Activated T-helper 2 cell treated with anti-CD3 and anti-CD28 coated beads, Interferon-gamma antibody, Interleukin-2, Interleukin-4, amounts not matched to agents 10 μg/mL and 5 μg/mL and 100 μg/mL, durations not matched to agents 14 hours and 24 hours and 36 hours (primary cell): Measurements from ENCODE around the gene MAP2K6. TPM values are rescaled to one million over a fixed set of nuclear protein-coding genes. Genes with fewer than 3 reads are reported as not detected.

ENCODE experiments used
- DNase-seq: peaks from one replicate; pipeline ENCODE4 v3.0.0; 2021; ENCODE audit warnings: low spot score
- H3K27ac Mint-ChIP-seq: one replicate; pipeline ENCODE4 v1.8.0; 2021; ENCODE audit warnings: mixed read lengths
- H3K27me3 Mint-ChIP-seq: one replicate; pipeline ENCODE4 v1.8.0; 2021; ENCODE audit warnings: low read depth, mixed read lengths
- H3K36me3 Mint-ChIP-seq: one replicate; pipeline ENCODE4 v1.8.0; 2021; ENCODE audit warnings: low read depth, mixed read lengths
- H3K4me1 Mint-ChIP-seq: one replicate; pipeline ENCODE4 v1.8.0; 2021; ENCODE audit warnings: low read depth, mixed read lengths
- H3K4me3 Mint-ChIP-seq: one replicate; pipeline ENCODE4 v1.8.0; 2021; ENCODE audit warnings: low read depth, mild to moderate bottlenecking, moderate library complexity, mixed read lengths
- H3K9me3 Mint-ChIP-seq: one replicate; pipeline ENCODE4 v1.8.0; 2021; ENCODE audit warnings: mixed read lengths
- intact Hi-C: fragments of 100-400 bp; cut with micrococcal nuclease; formaldehyde crosslinking; loops from one replicate; pipeline ENCODE4 v1.15.1; 2023
- total RNA-seq: library from RNA; stranded (reverse); gene quantifications from 2 replicates; pipeline ENCODE4 v1.2.3, GENCODE V29; 2022

The MAP2K6 gene
- total RNA-seq, 1 donor from 2014 or later: 3.1 TPM

GRCh38 chr17:69573396-69573795 lies 158.9 kb downstream of the MAP2K6 start:
- H3K9me3 Mint-ChIP-seq: no peaks in the 10 kb centered on the region
- H3K27ac Mint-ChIP-seq: no peak overlapping the region
- H3K4me1 Mint-ChIP-seq: peaks cover 5% of the 10 kb centered on the region
- H3K4me3 Mint-ChIP-seq: no peak overlapping the region
- H3K27me3 Mint-ChIP-seq: peaks cover 9% of the 10 kb centered on the region
- no peak for DNase-seq
- no peaks in the 10 kb centered on the region for H3K36me3 Mint-ChIP-seq
- intact Hi-C loops: no loop called here

GRCh38 chr17:69574257-69575197 lies 160.0 kb downstream of the MAP2K6 start:
- Mint-ChIP-seq H3K27me3 (peaks cover 14% of the 10 kb centered on the region), H3K27ac (no peak overlapping the region), H3K4me3 (no peak overlapping the region), H3K9me3 (no peaks in the 10 kb centered on the region), H3K36me3 (no peaks in the 10 kb centered on the region), H3K4me1 (peaks cover 3% of the 10 kb centered on the region)
- intact Hi-C loops: no loop called here
- DNase-seq: no peak

GRCh38 chr17:69575346-69575761 lies 160.9 kb downstream of the MAP2K6 start:
- no peak for DNase-seq
- intact Hi-C loops: no loop called here
- Mint-ChIP-seq H3K4me3 (no peak overlapping the region), H3K27me3 (peaks cover 20% of the 10 kb centered on the region), H3K4me1 (peaks cover 6% of the 10 kb centered on the region), H3K36me3 (no peaks in the 10 kb centered on the region), H3K27ac (no peak overlapping the region), H3K9me3 (no peaks in the 10 kb centered on the region)

GRCh38 chr17:69577098-69577497 lies 162.6 kb downstream of the MAP2K6 start:
- no peak overlapping the region for H3K27ac Mint-ChIP-seq
- H3K9me3 Mint-ChIP-seq: no peaks in the 10 kb centered on the region
- peaks cover 20% of the 10 kb centered on the region for H3K27me3 Mint-ChIP-seq
- intact Hi-C loops: no loop called here
- DNase-seq: no peak
- peaks cover 16% of the 10 kb centered on the region for H3K4me1 Mint-ChIP-seq
- no peak overlapping the region for H3K4me3 Mint-ChIP-seq
- H3K36me3 Mint-ChIP-seq: no peaks in the 10 kb centered on the region

GRCh38 chr17:69578385-69578936 lies 164.0 kb downstream of the MAP2K6 start:
- intact Hi-C loops: no loop called here
- no peak overlapping the region for H3K4me3 Mint-ChIP-seq

GRCh38 chr17:69579961-69580677 lies 165.6 kb downstream of the MAP2K6 start:
- Mint-ChIP-seq H3K4me3 (no peak overlapping the region), H3K27ac (no peak overlapping the region), H3K4me1 (peaks cover 17% of the 10 kb centered on the region), H3K27me3 (peaks cover 24% of the 10 kb centered on the region), H3K36me3 (no peaks in the 10 kb centered on the region), H3K9me3 (no peaks in the 10 kb centered on the region)
- no peak for DNase-seq
- intact Hi-C loops: no loop called here

More at GRCh38 chr17:69578385-69578936, 164.0 kb downstream of the MAP2K6 start:
- H3K36me3 Mint-ChIP-seq: no peaks in the 10 kb centered on the region
- H3K4me1 Mint-ChIP-seq: peaks cover 17% of the 10 kb centered on the region
- peaks cover 24% of the 10 kb centered on the region for H3K27me3 Mint-ChIP-seq
- H3K27ac Mint-ChIP-seq: no peak overlapping the region
- no peak for DNase-seq
- H3K9me3 Mint-ChIP-seq: no peaks in the 10 kb centered on the region

- intact Hi-C loops: no loop called here
- Mint-ChIP-seq H3K27ac (no peak overlapping the region), H3K9me3 (no peaks in the 10 kb centered on the region), H3K36me3 (no peaks in the 10 kb centered on the region), H3K4me3 (peak overlapping the region; percentile 73), H3K27me3 (peaks cover 26% of the 10 kb centered on the region), H3K4me1 (peaks cover 17% of the 10 kb centered on the region)
- no peak for DNase-seq
Observed at GRCh38 chr17:69581061-69581961, 166.8 kb downstream of the MAP2K6 start.

GRCh38 chr17:69588316-69588715 lies 173.8 kb downstream of the MAP2K6 start:
- DNase-seq: no peak
- Mint-ChIP-seq H3K27ac (no peak overlapping the region), H3K27me3 (peaks cover 5% of the 10 kb centered on the region), H3K9me3 (no peaks in the 10 kb centered on the region), H3K36me3 (no peaks in the 10 kb centered on the region), H3K4me3 (no peak overlapping the region), H3K4me1 (no peaks in the 10 kb centered on the region)
- intact Hi-C loops: no loop called here

- DNase-seq: no peak
- no peak overlapping the region for H3K27ac Mint-ChIP-seq
- H3K27me3 Mint-ChIP-seq: peaks cover 8% of the 10 kb centered on the region
- no peaks in the 10 kb centered on the region for H3K36me3 Mint-ChIP-seq
- intact Hi-C loops: no loop called here
- H3K4me3 Mint-ChIP-seq: no peak overlapping the region
- no peaks in the 10 kb centered on the region for H3K9me3 Mint-ChIP-seq
- H3K4me1 Mint-ChIP-seq: no peaks in the 10 kb centered on the region
Observed at GRCh38 chr17:69588827-69589239, 174.3 kb downstream of the MAP2K6 start.

GRCh38 chr17:69590671-69591070 lies 176.2 kb downstream of the MAP2K6 start:
- no peak for DNase-seq
- intact Hi-C loops: no loop called here

GRCh38 chr17:69592692-69593350 lies 178.3 kb downstream of the MAP2K6 start:
- H3K36me3 Mint-ChIP-seq: no peaks in the 10 kb centered on the region
- H3K4me1 Mint-ChIP-seq: no peaks in the 10 kb centered on the region
- intact Hi-C loops: no loop called here
- peaks cover 7% of the 10 kb centered on the region for H3K27me3 Mint-ChIP-seq
- no peaks in the 10 kb centered on the region for H3K9me3 Mint-ChIP-seq
- DNase-seq: no peak
- H3K4me3 Mint-ChIP-seq: no peak overlapping the region
- H3K27ac Mint-ChIP-seq: no peak overlapping the region

More at GRCh38 chr17:69590671-69591070, 176.2 kb downstream of the MAP2K6 start:
- H3K36me3 Mint-ChIP-seq: no peaks in the 10 kb centered on the region
- H3K4me3 Mint-ChIP-seq: no peak overlapping the region
- H3K27me3 Mint-ChIP-seq: peaks cover 7% of the 10 kb centered on the region
- H3K9me3 Mint-ChIP-seq: no peaks in the 10 kb centered on the region
- H3K27ac Mint-ChIP-seq: no peak overlapping the region
- H3K4me1 Mint-ChIP-seq: no peaks in the 10 kb centered on the region

- Mint-ChIP-seq H3K4me1 (no peaks in the 10 kb centered on the region), H3K36me3 (no peaks in the 10 kb centered on the region), H3K4me3 (no peak overlapping the region), H3K27ac (no peak overlapping the region), H3K9me3 (no peaks in the 10 kb centered on the region), H3K27me3 (peaks cover 7% of the 10 kb centered on the region)
- intact Hi-C loops: no loop called here
- DNase-seq: no peak
Observed at GRCh38 chr17:69593351-69593715, 178.8 kb downstream of the MAP2K6 start.
